Vagina (tissue), 2 donors: ENCODE data around the gene KRT25.

ENCODE experiments used
- CTCF ChIP-seq, 3 experiments: fragments of 450-650 bp in 2 of 3; fragments of 200-600 bp in 1 of 3; sonication (generic) in 1 of 3; IDR thresholded peaks; one replicate each; pipeline ENCODE4 v1.5.1; 2017 to 2019; ENCODE audit warnings: antibody characterized with exemption in 3 of 3, mild to moderate bottlenecking in 2 of 3, moderate library complexity in 2 of 3
- POLR2A ChIP-seq, 2 donors: fragments of 450-650 bp; IDR thresholded peaks; one replicate each; pipeline ENCODE4 v1.6.1; 2017; ENCODE audit warnings: antibody characterized with exemption in 2 of 2, mild to moderate bottlenecking in 2 of 2, moderate library complexity in 2 of 2
- POLR2AphosphoS5 ChIP-seq, 2 donors: sonication (generic); formaldehyde crosslinking; IDR thresholded peaks; one replicate each; pipeline ENCODE4 v1.9.0; 2017; ENCODE audit warnings: antibody characterized with exemption in 2 of 2, mild to moderate bottlenecking in 2 of 2, low read depth in 1 of 2; ENCODE audit not compliant: insufficient read depth in 1 of 2

- no peak for TF ChIP-seq POLR2A (IDR thresholded peaks at IDR 0.05)
- TF ChIP-seq CTCF (IDR thresholded peaks at IDR 0.05), result no peak
- no peak for TF ChIP-seq POLR2AphosphoS5 (IDR thresholded peaks at IDR 0.05; ENCODE audit: insufficient read depth in 1 of 2, low read depth in 1 of 2)
Measured at GRCh38 chr17:40727447-40728231, 27.5 kb downstream of the KRT25 start.
